AG08395 (cell line): Measurements from ENCODE around the gene SRPK1.

Experiments
- DNase-seq: peaks from one replicate; pipeline ENCODE4 v3.0.0; 2012; ENCODE audit warnings: mixed read lengths, low spot score

SRPK1 gene

GRCh38 chr6:35817515-35817914 is 103.4 kb downstream of the SRPK1 start:
- no peak for DNase-seq

DNA sequence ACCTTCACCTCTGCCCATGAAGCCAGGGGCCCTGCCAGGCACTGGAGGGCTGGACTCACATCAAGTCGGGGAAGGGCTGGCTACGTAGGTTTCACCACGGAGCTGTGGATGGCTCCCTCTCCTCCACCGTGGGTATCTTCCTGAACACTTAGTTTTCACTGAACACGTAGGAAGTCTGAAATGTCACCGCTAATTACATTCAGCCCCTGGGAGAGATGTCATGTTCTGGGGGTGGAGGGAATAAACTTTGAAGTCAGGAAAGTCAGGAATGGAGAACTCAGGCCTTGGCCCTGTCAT is 109.3 kb downstream of the SRPK1 start:
- DNase-seq = no peak

DNA sequence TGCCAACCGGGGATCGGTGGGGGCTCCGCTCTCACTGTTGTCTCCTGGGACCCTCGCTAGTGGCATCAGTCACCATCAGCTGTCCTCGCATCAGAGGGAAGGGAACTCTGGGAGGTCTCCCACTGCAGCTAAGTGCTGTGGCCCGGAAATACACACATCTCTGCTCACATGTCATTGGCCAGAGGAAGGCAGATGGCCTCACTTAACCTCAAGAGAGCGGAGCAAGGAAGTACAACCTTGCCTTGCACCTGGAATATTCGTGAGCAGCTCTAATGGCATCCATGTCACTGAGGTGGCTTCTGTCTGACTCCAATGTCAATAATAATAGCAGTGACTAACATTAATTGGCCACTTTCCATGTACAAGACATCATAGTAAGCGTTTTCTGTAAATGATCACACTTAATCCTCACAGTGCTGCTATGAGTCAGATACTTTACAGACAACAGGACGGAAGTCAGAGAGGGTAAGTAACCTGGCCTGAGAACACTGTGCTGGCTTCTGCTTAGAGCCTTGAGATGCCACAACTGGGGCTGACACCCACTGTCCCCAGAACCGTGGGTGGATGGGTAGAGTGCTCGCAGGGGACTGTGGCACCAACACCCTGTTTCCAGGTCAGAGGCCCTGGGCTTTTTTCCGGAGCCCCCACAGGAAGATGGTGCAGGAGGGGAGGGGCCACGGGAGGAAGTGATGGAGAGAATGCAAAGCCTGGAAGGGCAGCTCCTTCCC is 109.8 kb downstream of the SRPK1 start:
- DNase-seq = peak; percentile 27

DNA sequence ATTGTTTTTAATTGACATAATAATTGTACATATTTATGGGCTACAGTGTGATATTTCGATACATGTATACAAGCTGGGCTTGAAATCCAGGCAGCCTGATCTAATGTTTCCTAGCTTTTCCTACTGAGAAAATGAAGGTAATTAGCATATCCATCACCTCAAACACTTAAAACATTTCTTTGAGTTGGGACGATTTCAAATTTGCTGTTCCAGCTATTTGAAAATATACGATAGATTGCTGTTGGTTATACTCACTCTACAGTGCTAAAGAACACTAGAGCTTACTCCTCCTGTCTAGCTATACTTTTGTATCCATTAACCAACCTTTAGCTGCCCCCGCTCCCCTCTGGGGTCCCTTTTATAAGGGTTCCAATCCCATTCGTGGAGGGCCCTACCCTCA is 111.1 kb downstream of the SRPK1 start:
- no peak for DNase-seq

DNA sequence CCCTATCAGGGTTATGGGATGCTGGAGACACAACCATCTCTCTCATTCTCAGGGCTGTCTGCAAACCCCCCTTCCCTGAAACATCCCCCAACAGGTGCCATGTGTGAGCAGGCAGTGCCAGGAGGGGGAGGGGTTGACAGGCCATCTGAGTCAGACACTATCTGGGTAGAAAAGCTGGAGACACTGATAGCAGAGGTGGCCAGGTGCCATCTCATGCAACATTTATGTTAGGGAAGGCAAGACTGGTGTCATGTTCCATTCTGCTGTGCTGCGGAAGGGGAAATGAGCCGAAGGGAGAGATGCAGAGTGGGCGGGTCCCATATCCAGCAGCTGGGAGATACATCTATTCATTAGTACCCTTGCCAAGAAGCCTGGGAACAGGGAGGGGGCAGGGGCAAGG is 112.2 kb downstream of the SRPK1 start:
- DNase-seq = no peak

- peak; percentile 74 for DNase-seq
Observed at GRCh38 chr6:35804996-35805736, 115.7 kb downstream of the SRPK1 start, which contains the start of gene LHFPL5. Gene LHFPL5, plus strand, starts transcription at chr6:35805352. Its CDS starts 319 bp downstream, at chr6:35805671.

- DNase-seq = no peak
Observed at GRCh38 chr6:35801148-35801547, 119.8 kb downstream of the SRPK1 start.

GRCh38 chr6:35798706-35799105 is 122.2 kb downstream of the SRPK1 start:
- no peak for DNase-seq

DNA sequence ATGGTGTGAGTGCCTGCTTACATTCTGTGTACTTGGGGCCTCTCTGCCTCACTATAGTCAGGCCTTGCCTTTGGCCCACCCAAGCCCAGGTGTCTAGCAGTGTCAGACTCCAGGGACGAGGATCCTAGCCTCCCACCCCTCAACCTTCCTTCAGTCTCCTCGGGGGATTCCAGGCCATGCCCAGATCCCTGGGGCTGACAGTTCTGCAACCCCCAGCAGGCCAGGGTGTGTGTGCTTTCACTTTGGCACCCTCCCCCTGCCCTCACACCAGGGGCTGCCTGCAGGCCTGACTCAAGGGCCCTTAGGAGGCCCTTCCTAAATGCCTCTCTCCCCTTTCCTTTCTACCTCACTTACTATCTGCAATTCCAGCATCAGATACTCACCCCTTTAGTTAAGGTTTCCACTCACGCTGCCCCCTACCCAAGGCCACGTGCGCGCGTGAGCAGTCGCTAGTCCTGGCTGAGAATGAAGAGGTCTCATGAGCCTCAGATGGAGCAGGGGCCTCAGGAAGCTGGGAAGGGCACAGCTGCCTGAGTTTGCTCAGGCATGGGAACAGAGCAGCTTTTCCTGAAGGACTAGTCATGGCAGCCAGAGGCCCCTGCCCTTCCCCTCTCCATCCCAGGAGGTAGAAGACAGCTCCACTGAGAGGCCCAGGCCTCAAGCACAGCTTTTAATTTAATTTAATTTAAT is 122.9 kb downstream of the SRPK1 start:
- DNase-seq = no peak

DNA sequence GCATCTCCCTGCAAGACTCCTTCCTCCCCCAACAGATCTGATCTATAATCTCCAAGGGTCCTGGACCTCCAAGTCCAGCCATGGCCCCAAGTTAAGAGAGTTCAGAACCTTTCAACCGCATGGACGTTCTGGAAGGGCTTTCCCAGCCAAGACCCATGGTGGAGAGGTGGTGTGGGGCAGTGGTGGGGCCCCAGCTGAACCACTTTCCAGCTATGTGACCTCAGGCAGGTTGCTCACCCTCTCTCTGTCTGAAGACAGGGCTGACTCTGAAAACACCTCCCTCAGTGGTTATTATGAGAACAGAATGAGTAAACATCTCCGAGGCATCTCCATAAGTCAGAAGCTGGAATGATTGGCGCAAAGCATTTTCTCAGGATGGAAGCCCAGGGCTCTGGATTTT is 124.7 kb downstream of the SRPK1 start:
- DNase-seq = no peak

DNA sequence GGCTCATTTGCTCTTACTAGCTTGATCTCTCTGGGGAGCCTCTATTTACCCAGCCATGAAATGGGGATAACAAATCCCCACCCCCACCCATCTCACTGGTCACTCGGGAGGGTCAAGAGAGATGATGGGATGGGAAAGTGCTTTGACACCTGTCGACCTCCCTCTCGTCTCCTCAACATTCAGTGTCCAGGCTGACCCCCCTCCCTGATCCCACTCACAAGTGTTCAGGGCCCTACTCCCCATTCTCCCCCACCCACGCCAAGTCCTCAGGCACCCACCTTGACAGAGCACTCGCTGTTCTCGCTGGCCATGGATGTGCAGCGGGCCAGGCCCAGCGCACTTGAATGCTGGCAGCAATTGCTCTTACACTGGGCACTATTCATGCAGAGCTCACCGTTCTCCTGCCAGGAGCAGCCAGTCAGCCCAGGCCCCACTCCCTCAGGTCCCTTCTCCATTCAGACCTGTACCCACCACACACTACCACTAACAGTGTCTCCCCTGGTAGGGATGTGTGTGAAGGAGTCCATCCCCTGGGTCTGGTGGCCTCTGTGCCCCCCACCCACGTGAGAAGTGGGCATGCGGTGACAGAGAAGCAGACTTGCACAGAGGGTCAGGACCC is 125.3 kb downstream of the SRPK1 start:
- no peak for DNase-seq

GRCh38 chr6:35794536-35795452 is 126.1 kb downstream of the SRPK1 start:
- no peak for DNase-seq

DNA sequence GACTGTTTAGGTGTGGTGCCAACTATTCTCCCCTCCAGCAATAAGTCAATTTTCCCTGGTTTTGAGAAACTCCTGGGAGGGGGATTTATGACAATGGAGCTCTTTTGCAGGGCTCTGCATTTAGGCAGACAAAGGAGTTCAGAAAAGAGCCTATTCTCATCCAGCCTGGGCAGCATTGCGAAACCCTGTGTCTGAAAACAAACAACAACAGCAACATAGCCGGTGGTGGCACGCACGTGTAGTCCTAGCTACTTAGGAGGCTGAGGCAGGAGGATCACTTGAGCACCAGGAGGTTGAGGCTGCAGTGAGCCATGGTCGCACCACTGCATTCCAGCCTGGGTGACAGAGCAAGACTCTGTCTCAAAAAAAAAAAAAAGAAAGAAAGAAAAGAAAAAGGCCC is 130.2 kb downstream of the SRPK1 start:
- DNase-seq = no peak

DNA sequence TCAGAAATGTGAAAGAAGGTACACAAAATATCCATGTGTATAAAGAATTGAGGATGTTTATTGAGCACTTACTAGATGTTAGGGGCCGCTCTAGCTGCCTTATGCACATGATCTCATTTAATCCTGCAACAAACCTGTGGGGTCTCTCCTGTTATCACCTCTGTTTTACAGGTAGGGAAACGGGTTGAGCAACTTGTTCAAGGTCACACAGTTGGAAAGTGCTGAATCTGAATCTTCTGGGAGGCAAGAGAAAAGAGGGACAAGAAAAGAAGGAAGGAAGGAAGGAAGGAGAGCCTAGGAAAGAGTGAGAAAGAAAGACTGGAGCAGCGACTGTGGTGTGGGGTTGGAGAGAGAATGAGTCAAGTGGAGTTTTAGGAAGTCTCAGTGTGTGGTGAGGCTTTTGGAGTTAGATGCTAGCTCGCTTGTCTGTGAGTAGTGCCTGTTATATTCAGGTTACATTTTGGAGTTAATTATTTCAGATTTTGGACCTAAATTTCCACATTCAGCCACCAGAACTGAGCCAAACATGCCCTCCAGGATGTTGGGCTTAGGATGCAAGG is 132.4 kb downstream of the SRPK1 start:
- no peak for DNase-seq

GRCh38 chr6:35787266-35788218 is 133.4 kb downstream of the SRPK1 start:
- DNase-seq = no peak

DNA sequence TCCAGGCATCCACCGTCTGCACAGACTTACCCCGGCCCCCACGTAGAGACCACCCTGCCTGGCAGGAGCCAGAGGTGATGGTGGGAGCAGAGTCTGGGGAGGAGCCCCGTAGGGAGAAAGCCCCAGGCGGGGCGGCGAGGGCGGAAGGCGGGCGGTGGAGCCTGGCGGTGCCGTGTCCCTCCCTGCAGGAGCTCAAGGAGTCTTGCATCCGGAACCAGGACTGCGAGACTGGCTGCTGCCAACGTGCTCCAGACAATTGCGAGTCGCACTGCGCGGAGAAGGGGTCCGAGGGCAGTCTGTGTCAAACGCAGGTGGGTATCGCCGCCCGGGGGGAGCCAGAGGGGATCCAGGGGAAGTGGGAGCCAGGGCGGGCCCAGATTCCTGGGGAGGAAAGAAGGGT is 134.1 kb downstream of the SRPK1 start:
- DNase-seq = no peak

- DNase-seq = no peak
Observed at GRCh38 chr6:35786272-35786671, 134.6 kb downstream of the SRPK1 start.

DNA sequence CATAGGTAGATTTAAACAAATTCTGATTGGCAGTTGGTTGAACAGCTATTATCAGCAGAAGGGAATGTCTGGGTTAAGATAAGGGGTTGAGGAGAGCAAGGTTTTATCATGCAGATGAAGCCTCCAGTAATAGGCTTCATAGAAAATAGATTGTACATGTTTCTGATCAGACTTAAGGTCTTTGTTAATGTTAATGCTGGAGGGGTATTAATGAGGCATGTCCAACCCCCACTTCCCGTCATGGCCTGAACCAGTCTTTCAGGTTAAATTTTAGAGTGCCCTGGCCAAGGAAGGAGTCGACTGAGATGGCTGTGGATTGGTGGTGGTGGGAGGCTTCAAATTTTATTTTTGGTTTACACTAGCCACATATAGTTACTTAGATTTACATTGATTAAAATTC is 136.7 kb downstream of the SRPK1 start:
- no peak for DNase-seq
